Ishikawa (cell line): Measurements from ENCODE around the gene PTPRE.

ENCODE experiments used
- CEBPB ChIP-seq: IDR thresholded peaks from 2 replicates; pipeline ENCODE4 v1.6.1; 2012
- CREB1 ChIP-seq: IDR thresholded peaks from 2 replicates; pipeline ENCODE4 v1.6.1; 2012; ENCODE audit warnings: low read depth
- EGR1 ChIP-seq: IDR thresholded peaks from 2 replicates; pipeline ENCODE4 v1.6.1; 2012
- EP300 ChIP-seq: IDR thresholded peaks from 2 replicates; pipeline ENCODE4 v1.6.1; 2012; ENCODE audit warnings: borderline replicate concordance
- NFIC ChIP-seq: IDR thresholded peaks from 2 replicates; pipeline ENCODE4 v1.6.1; 2012
- RAD21 ChIP-seq: IDR thresholded peaks from 2 replicates; pipeline ENCODE4 v1.6.1; 2012; ENCODE audit warnings: low read depth
- TAF1 ChIP-seq: IDR thresholded peaks from 2 replicates; pipeline ENCODE4 v1.6.1; 2012; ENCODE audit warnings: low read depth, mild to moderate bottlenecking
- TEAD4 ChIP-seq: IDR thresholded peaks from 2 replicates; pipeline ENCODE4 v1.6.1; 2012
- ZBTB7A ChIP-seq: IDR thresholded peaks from 2 replicates; pipeline ENCODE4 v1.6.1; 2012; ENCODE audit warnings: low read depth
- TF ChIP-seq, protein P1 (sequence below): IDR thresholded peaks from 2 replicates; pipeline ENCODE4 v1.6.1; 2012
- TF ChIP-seq, protein P2 (sequence below): IDR thresholded peaks from 2 replicates; pipeline ENCODE4 v1.6.1; 2012

DNA sequence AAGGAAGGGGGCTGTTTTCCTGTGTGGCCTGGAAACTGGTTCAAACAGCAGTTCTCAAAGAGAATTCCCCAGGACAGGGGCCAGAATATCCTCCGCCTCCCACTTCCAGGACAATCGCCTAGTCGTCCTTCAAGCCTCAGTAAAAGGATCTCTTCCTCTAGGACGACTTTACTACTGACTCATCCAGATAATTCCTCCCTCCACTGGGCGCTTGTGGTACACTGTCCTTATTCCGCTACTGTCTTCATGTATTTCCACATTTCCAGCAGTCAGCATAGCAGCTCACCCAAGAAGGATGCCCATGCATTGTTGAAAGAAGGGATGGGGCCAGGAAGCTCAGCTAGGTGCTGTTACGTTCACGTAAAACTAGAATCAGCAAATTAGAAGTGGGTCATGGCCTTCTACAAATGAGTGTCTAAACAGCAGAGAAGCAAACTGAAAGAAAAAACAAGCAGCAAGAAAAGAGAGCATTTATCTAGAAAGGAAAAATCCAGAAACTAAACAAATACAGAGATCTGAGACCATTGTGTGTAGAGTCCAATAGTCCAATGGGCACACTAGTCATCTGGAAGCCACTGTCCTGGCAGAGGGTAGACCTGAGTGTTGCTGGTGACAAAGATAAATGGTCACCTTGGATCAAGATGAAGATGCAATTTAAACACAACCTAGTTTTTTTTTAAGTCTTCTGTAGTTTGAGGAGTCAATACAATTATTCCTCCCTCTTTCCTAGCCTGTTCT is 40.5 kb upstream of the PTPRE start:
- TF ChIP-seq ZBTB7A = no peak
- no peak for TF ChIP-seq CREB1
- no peak for TF ChIP-seq EP300
- TF ChIP-seq, protein P1, sequence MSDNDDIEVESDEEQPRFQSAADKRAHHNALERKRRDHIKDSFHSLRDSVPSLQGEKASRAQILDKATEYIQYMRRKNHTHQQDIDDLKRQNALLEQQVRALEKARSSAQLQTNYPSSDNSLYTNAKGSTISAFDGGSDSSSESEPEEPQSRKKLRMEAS = no peak
- TF ChIP-seq RAD21 = no peak
- TF ChIP-seq NFIC = no peak
- TF ChIP-seq CEBPB = no peak
- TF ChIP-seq, protein P2, sequence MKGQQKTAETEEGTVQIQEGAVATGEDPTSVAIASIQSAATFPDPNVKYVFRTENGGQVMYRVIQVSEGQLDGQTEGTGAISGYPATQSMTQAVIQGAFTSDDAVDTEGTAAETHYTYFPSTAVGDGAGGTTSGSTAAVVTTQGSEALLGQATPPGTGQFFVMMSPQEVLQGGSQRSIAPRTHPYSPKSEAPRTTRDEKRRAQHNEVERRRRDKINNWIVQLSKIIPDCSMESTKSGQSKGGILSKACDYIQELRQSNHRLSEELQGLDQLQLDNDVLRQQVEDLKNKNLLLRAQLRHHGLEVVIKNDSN = no peak
- TF ChIP-seq TAF1 = no peak
- TF ChIP-seq TEAD4 = no peak
- TF ChIP-seq EGR1 = no peak
